NCI-H146 (cell line): ENCODE data around the gene RPS17.
"Not testable (repeated sequence)": the region's sequence is repeated elsewhere in the genome, so short reads cannot be mapped to it uniquely, and the experiment has no call there.

Experiments used
- DNase-seq: peaks from one replicate; lab custom pipeline; 2025; lab: John Stamatoyannopoulos, UW

RPS17 gene

DNA sequence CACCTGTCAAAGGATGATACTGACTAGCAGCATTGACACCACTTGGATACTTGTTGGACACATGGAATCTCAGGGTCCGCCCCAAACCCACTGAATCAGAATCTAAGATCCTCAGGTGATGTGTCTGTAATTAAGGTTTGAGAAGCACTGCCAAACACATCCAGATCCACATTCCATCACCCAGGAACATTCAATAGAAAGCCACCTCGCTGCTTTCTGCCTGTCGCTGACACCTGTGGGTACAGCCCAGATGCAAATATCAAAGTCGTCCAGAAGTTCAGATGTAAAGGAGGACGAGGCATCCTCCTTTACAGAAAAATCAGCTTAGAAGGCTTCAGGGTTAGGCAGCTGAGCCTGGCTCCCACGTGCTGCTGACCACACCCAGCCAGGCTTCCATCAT, 5.2 kb upstream of the RPS17 start:
- no peak for DNase-seq

DNA sequence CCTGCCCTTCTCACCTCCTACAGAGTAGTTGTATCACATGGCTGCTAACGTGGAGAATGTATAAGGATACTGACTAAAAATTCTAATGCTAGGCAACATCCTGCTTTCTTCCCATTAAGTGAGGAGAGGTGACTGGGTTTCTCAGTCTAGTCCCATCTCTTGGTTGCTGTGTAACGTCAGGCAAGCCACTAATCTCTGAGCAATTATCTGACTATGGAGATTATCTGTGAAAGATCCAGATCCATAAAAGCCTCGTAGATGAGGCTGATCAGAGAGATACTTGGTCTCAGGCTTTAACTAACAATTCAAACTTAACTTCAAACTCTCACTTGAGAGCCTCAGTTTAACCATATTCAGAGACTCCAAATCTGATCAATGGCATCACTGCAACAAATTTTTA, 4.7 kb upstream of the RPS17 start:
- no peak for DNase-seq

DNA sequence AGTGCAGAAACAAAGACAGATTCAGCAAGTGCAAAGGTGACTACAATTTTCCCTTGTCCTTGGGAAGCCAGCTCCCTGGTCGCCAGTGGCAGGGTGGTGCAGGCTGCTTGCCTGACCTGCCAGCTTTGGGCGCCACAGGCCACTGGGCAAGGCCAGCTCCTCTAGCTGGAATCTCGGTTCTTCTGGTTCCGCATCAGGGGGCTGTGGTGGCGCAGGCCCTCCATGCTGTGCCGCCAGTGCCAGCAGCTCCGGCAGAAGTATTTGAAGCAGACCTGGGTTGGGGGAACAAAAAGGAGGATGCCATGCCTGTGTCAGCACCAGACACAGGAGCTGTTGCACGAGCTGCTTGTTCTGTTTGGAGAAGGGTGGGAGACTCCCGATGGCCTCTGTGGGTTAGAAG, 4.2 kb upstream of the RPS17 start:
- DNase-seq = no peak

DNA sequence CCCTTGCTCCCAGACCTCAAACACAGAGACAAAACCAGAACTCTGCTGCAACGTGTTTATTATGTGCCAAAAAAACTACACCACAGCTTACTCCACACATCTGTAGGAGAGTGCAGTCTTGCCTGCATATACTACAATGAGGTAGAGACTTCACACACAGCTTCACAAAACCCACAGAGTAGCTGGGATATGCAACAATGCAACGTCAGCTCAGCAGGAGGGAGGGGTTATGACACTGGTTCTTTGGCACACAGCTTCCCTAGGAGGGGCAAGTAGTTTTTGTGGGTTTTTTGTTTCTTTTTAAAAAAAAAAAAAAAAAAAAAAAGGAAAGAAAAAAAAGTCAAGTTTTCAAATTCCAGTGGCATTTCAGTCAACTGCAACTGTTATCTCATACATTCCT, 2.9 kb upstream of the RPS17 start:
- DNase-seq = no peak

DNA sequence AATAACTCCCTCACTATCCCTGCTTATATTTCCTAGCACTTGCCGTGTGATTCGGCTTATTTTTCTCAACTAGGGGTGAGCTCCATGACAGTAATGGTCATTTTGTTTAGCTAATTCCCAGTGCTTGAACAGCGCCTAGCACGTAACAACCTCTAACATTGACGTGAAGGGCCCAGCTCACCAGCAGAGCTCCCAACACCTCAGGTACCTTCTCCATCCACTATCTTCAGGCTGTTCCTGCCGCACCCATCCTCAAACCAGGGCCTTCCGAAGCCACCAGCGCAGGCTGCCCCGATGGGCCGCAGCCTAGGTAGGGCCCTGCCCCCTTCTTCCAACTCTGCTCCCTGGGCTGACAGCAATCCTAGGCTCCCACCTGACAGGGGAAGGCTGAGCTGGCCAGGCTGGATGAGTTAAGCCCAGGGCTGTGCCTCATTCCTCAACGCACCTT, 751 bp upstream of the RPS17 start:
- DNase-seq = no peak

DNA sequence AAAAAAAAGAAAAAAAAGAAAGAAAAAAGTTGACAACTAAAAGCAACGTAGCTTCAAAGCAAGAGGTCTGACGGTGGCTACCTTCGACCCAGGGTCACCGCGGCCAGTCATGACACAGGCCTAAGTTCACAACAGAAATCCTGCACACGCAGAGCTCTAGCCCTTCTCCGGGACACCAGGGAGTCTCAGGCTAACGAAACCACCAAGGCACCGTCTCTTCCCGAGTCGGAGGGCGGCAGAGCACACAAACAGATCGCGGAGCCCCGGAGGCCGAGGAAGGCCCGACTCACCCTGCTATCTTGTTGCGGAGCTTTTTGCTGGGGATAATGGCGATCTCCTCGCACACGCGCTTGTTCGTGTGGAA, 584 bp downstream of the RPS17 start:
- no peak for DNase-seq

DNA sequence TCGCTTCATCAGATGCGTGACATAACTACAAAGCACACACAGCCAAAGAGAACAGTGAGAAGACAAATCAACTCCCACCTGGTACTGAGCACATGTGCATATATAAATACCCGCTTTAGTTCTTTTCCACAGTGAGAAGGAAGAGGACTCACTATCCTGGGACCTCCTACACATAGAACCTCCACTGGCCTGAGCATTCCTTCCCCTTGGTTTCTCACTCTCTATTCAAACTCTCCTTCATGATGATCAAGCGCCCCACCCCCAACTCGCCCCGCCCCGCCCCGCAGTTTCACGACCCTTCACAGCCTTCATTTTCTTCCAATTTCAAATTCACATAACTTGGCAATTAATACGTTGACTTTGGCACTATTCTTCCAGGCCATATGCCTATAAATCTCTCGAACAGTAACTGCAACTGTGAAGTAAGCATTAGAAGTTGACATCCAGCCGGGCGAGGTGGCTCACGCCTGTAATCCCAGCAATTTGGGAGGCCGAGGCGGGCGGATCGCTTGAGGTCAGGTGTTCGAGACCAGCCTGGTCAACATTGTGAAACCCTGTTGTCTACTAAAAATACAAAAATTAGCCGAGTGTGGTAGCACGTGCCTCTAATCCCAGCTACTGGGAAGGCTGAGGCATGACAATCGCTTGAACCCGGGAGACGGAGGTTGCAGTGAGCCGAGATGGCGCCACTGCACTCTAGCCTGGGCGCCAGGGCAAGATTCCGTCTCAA, 1.1 kb downstream of the RPS17 start:
- no peak for DNase-seq

DNA sequence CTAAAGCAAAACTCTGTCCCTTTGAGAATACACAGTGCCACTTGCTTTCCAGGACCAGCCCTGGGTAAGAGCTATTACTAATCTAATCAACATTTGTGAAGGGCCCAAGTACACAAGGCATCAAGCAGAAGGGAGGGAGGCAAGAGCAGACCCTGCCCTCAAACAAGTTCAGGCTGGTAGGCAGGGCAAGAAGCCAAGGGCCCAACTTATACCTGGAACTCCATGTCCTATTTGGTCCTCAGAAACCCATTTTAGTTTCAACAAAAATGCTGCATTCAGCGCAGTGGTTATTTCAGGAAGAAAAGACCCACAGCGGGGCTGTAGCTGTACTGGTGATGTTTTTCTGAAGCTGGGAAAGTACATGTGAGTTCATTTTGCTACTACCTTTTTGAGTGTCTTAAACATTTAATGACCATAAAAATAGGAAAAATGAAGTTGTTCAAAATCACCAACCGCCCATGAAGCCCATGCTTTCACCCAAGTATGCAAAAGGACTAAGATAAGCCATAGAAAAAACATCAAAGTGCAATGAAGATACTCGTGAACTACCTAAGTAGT, 2.8 kb downstream of the RPS17 start:
- no peak for DNase-seq

DNA sequence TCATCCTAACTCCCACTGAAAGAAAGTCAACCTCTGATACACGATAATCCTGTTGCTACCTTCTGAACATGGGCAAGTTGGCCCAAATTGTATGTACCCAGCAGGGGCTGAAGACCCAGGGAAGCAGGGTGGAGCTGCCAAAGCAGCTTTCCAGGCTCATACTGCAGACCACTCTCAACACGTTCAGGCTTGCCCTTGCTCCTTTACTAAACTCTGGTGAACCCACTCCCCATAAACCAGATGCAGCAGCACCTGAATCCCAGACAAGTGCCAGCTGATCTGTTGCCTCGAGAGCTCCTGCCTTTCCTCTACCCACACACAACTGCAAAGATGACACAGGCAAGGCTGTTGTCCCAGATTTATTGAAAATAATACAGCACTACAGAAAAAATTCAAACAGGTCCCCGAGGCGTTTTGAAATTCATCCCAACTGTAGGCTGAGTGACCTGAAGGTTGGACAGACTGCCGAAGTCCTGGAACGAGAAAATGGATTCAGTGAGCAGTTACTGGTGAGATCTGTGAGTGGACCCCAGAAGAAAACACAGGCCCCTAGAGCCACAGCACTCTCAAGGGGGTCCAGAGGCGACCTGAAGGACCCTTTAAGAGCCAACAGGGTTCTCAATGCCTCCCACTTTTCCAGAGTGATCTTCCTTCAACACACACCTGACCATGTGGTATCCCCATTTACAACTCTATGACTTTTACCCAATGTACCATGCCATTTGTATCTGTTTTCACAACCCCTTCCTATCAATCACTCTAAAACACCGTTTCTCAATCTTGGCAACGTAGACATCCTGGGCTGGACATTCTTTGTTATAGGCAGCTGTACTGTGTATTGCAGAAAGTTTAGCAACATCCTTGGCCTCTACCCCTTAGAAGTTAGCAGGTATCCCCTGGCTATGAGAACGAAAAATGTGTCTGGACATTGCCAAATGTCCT, 3.6 kb downstream of the RPS17 start:
- DNase-seq = no peak

DNA sequence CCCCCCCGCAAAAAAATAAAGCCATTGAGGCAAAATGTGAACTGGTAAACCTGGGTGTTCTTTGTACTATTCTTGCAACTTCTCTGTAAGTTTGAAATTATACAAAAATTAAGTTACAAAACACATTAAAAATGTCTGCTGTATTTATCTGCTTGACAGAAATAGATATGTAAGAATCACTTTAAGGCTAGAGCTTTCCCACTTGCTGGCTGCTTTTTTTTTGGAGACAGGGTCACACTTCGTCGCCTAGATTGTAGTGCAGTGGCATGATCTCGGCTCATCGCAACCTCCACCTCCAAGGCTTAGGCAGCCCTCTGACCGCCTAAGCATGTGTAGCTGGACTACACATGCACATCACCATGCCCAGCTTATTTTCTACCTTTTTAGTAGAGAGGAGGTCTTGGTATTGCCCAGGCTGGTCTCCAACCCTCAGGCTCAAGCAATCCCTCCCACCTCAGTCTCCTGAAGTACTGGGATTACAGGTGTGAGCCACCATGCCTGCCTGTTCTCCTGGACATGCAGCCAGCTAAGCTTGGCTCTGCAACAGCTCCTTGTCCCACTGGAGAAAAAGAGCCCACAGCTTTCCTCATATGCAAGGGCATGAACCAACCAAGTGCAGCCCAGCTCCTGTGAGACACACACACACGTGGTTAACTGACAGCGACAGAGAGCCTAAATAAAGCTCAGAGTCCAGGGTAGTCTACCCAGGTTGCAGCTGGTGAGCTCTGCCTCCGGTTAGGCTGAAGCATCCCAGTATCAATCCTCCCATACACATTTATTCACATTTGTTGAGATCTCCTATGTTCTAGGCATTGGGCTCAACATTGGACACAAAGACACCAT, 4.5 kb downstream of the RPS17 start:
- DNase-seq = no peak

DNA sequence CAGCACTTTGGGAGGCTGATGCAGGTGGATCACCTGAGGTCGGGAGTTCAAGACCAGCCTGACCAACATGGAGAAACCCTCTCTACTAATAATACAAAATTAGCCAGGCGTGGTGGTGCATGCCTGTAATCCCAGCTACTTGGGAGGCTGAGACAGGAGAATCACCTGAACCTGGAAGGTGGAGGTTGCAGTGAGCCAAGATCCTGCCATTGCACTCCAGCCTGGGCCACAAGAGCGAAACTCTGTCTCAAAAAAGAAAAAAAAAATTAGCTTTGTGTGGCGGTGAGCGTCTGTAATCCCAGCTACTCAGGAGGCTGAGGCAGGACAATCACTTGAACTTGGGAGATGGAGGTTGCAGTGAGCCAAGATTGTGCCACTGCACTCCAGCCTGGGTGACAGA, 5.1 kb downstream of the RPS17 start:
- not testable (repeated sequence) for DNase-seq

DNA sequence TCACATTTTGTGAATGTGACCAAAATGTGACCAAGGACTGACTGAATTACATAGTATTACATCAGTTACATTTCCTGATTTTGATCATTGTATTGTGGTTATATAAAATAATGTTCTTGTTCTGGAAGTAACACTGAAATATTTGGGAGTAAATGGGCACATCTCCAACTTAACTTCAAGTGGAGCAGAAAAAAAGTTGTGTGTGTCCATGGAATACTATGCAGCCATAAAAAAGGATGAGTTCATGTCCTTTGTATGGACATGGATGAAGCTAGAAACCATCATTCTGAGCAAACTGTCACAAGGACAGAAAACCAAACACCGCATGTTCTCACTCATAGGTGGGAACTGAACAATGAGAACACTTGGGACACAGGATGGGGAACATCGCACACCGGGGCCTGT, 5.8 kb downstream of the RPS17 start:
- DNase-seq = not testable (repeated sequence)

DNA sequence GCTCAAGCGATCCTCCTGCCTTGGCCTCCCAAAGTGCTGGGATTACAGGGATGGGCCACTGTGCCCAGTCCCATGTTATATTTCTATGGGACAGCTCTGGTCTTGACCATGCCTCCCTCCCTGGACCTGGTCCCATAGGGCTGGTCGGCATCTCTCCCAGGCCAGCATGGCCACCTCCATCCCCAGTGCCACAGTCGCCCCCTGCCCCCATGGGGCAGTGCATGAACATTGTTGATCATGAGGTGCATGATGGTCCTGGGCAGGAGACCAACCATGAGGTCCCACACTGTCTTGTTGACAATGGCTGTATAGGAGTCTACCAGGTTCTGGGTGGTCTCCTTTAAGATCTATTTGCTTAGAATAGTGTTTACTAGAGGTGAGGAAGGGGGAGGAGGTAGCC, 6.5 kb downstream of the RPS17 start:
- no peak for DNase-seq

DNA sequence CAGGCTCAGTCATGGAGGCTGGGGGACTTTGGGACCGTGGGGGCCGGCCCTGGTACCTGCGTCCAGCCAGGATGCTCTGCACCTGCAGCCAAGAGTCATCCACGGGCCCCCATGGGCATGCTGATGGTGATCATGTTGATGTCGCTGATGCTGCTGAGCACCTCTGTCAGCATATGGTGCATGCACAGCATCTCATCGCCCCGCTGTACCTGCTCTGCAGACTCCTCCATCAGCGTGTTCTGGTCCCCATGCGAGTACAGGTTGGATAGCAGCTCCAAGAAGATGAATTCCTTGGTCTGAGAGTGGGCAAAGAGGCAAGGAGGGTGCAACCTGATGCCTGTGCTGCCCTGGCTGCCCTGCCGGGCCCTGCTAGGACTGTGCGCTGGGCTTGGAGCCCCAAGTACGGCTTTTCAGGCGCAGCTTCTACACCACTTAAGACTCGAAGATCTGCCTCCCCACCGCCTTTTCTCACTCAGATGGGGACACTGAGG, 7.2 kb downstream of the RPS17 start:
- no peak for DNase-seq

DNA sequence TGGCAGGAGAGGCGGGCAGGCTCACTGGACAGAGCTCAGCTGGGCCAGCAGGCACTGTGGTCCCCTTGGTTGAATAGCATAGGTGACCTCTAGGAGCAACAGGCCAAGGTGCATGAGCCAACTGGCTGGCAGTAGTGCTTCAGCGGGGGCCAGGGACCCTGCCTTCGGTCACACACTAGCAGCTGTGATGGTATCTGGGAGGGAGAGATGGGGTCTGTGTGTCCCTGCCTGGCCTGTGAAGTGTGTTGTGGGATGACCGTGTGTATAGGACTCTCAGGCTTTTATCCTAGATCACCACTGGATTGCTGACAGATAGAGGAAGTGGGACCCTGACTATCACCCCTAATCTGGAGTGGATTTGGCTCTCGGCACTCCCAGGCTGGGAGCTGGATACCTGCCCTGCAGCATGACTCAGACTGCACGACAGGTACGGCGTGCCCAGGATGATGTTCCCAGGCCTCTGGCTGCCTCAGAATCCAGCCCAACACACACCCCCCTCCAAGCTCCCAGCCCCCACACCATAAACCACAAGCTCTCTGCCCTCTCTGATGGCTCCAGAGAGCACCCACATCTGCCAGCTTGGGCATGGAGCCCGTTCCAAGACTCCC, 7.8 kb downstream of the RPS17 start:
- no peak for DNase-seq

DNA sequence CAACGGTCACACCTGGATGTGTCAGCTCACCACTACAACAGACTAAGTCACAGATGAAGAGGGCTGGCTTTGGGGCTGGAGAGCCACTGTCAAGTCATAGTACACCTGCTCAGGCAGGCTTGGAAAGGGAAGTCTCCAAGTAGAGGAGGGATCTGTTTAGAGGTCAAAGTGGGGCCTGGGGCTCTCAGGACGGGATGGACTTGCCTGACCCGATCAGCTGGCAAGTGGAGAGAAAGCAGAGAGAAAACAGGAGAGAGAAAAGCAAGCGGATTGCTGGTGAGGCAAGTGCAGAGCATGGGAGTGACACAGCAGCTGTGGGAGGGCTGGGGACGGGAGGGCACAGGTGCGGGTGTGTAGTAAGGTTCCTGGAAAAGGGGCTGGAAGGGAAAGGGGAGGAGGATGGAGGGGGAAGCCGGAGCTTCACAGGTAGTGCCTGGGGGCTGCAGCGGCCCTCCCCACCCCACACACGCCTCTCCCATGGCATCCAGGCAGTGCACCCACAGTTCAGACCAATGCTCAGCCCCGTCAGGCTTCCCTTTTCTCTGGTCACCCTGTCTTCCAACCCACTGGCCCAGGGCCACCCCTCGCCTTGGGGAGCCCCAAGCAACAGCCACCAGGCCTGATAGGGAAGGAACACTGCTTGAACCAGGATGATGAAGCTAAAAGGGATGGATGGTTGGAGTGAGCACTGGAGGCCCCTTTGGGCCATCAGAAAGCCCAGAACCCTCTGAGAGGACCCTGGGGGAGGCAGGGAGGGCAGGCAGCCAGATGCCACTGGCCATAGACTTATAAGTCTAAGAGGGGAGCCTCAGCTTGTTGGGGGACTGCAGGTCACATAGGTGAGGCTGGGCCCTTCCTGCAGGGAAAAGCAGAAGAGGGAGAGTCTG, 8.5 kb downstream of the RPS17 start:
- no peak for DNase-seq

DNA sequence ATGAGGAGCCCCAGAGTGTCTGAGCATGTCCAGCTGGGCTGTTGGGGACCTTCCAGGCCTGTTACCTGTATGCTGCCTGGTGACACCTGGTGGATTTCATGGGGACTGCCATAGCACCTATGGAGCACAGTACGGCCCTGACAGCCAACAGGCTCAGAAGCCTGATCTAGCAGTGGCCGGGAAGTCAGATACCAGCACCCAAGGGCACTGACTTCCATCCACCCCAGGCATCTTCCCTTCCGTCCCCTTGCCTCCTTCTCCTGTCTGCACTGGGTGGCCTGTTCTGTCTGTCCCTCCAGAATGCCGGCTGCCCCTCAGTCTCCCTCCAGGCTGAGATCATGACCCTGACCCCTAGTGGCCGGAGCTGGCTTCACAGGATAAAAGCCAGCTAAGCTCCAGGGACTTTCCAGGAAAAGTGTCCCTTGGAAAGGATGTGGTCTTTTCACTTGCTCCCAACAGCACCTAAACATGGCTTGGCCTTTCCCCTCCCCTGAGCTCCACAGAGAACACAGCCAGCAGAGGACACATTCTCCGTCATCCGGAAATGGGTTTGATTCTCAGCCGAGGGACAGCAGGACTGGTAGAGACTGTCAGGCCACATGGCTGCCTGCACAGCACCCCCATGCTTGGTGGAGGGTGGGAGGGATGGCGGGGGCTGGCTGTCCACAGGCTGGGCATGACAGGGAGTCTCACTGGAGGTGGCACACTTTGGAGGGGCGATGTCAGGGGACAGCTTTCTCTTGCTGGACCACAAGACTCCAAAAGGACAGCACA, 9.5 kb downstream of the RPS17 start:
- DNase-seq = no peak

DNA sequence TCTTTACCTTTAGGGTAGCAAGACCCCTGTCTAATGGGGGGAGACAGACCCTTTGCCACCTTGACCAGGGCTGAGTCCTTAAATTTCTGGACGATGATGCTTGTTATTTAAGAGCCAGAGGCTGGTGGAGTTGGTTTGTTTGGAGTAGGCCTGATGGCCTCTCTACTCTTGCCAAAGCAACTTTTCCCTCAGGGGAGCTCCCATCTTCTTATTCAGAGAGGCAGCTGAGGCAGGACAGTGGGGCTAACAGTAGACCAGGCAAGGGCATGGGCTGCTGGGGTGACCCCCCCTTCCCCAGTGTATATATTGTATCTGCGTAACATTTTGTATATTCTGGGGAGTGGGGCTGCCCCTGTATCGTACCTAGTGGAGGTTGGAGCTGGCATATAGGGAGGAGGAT, 10.3 kb downstream of the RPS17 start:
- DNase-seq = no peak

DNA sequence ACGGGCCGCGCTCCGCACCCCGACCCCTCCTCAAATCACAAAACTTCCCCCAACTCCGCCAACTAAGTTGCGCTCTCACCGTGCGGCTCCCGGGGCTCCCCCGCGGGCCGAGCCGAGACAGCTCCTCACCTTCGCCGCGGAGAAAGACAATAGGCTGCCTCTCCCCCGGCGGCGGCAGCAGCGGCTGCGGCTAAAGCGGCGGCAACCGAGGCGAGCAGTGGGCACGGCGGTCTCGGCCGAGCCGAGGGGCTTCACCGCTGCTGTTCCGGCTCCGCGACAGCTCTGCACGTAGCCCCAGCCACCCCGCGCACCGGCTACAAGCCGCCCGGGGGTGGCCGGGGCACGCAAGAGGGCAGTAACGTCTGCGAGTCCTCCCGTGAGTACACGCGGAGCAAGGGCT, 26.7 kb downstream of the RPS17 start:
- not testable (repeated sequence) for DNase-seq

DNA sequence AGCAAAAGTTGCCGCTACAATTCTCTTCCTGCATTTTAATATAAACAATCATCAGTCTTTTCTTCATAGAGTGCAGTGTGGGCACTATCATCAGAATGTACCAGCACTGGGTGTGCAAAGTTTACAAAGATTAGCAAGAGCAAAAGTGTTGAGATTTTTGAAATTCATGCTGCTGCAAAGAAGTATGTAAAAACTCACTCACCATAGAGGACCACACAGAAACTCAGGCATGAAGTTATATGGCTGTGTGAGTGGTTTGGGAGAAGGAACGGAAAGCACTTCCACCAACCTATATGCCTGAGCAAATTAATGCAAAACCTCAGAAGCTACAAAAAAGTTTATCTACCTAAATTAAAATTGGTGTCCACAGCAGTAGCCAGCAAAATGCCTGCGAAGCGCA, 32.6 kb downstream of the RPS17 start:
- not testable (repeated sequence) for DNase-seq
